ENCODE data around the gene RCSD1.

The RCSD1 gene

DNA sequence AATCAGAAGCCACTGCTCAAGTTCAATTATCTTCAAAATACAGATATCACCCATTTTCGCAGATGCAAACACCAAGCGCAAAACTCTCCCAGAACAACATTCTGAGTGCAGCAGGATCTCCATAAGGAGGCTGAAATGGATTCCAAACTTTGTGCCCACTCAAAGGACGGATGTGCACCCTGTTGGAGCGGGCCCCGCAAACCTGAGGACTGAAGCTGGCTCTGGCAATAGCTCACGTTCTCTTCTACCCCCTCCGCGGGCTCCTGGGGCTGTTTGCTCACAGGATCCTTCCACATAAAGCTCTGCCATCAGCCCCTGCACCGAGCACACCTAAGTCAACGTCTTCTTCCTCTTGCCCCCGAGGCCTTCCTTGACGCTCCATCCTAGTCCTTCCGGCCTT is 11.7 kb upstream of the RCSD1 start:
- Histone ChIP-seq H3K9ac (ENCODE audit: low read length) (no peak overlapping the region), H3K4me1 (ENCODE audit: control insufficient read depth, insufficient read depth, low read depth, low read length) (peaks cover 4% of the 10 kb centered on the region), H3K23ac (ENCODE audit: low read length in 2 of 2) (no peak overlapping the region), H4K91ac (ENCODE audit: low read length) (no peak overlapping the region), H3K79me1 (replicated peaks; ENCODE audit: low read length, poor library complexity, severe bottlenecking) (no peaks in the 10 kb centered on the region), H3K4me2 (ENCODE audit: low read length, poor library complexity, severe bottlenecking) (no peak overlapping the region), H3K4ac (ENCODE audit: low read depth in 1 of 2, low read length in 2 of 2) (no peak overlapping the region), H3K18ac (ENCODE audit: low read depth in 1 of 2, low read length in 2 of 2) (no peak overlapping the region), H4K8ac (ENCODE audit: low read length) (no peak overlapping the region), H3K9me3 (ENCODE audit: control insufficient read depth, low read length) (peaks cover 10% of the 10 kb centered on the region), H2AK5ac (ENCODE audit: low read length, severe bottlenecking) (no peak overlapping the region), H3K36me3 (ENCODE audit: control insufficient read depth in 1 of 2, insufficient read depth in 2 of 2, low read depth in 1 of 2, low read length in 2 of 2) (no peaks in the 10 kb centered on the region), H3K14ac (ENCODE audit: low read length in 2 of 2) (no peak overlapping the region), H2BK12ac (ENCODE audit: low read length in 2 of 2) (no peak overlapping the region), H2BK5ac (ENCODE audit: low read depth, low read length, poor library complexity, severe bottlenecking) (no peak overlapping the region), H2AFZ (ENCODE audit: low read depth, low read length) (no peak overlapping the region), H3K27me3 (ENCODE audit: control insufficient read depth in 1 of 2, insufficient read depth in 1 of 2, low read length in 2 of 2) (peaks cover 0 to 4% of the 10 kb centered on the region in 2 experiments), H2BK120ac (ENCODE audit: low read depth, low read length) (no peak overlapping the region), H2BK15ac (ENCODE audit: low read depth, poor library complexity, severe bottlenecking) (no peak overlapping the region), H3K4me3 (ENCODE audit: insufficient read depth in 1 of 2, low read depth in 1 of 2, low read length in 2 of 2) (no peak overlapping the region), H3K27ac (ENCODE audit: low read length, poor library complexity, severe bottlenecking) (no peak overlapping the region)
- 88% methylated on average over 13 of the region's 13 CpGs for WGBS
- no peak for DNase-seq

- no peak overlapping the region for H3K9ac ChIP-seq (ENCODE audit: low read length)
- no peak for DNase-seq
- H2BK15ac ChIP-seq (ENCODE audit: low read depth, poor library complexity, severe bottlenecking): no peak overlapping the region
- no peak overlapping the region for H3K18ac ChIP-seq (ENCODE audit: low read depth in 1 of 2, low read length in 2 of 2)
- no peak overlapping the region for H3K23ac ChIP-seq (ENCODE audit: low read length in 2 of 2)
- no peak overlapping the region for H2AFZ ChIP-seq (ENCODE audit: low read depth, low read length)
- no peak overlapping the region for H3K4me2 ChIP-seq (ENCODE audit: low read length, poor library complexity, severe bottlenecking)
- H4K8ac ChIP-seq (ENCODE audit: low read length): no peak overlapping the region
- 86% methylated on average over 1 of the region's 3 CpGs for WGBS
- H3K27me3 ChIP-seq (ENCODE audit: control insufficient read depth in 1 of 2, insufficient read depth in 1 of 2, low read length in 2 of 2): peaks cover 0 to 4% of the 10 kb centered on the region in 2 experiments
- no peak overlapping the region for H4K91ac ChIP-seq (ENCODE audit: low read length)
- no peak overlapping the region for H2BK12ac ChIP-seq (ENCODE audit: low read length in 2 of 2)
- H2BK5ac ChIP-seq (ENCODE audit: low read depth, low read length, poor library complexity, severe bottlenecking): no peak overlapping the region
- H3K4me3 ChIP-seq (ENCODE audit: insufficient read depth in 1 of 2, low read depth in 1 of 2, low read length in 2 of 2): no peak overlapping the region
- H3K14ac ChIP-seq (ENCODE audit: low read length in 2 of 2): no peak overlapping the region
- no peak overlapping the region for H3K27ac ChIP-seq (ENCODE audit: low read length, poor library complexity, severe bottlenecking)
- no peaks in the 10 kb centered on the region for H3K36me3 ChIP-seq (ENCODE audit: control insufficient read depth in 1 of 2, insufficient read depth in 2 of 2, low read depth in 1 of 2, low read length in 2 of 2)
- no peak overlapping the region for H2BK120ac ChIP-seq (ENCODE audit: low read depth, low read length)
- peaks cover 10% of the 10 kb centered on the region for H3K9me3 ChIP-seq (ENCODE audit: control insufficient read depth, low read length)
- no peak overlapping the region for H2AK5ac ChIP-seq (ENCODE audit: low read length, severe bottlenecking)
- no peaks in the 10 kb centered on the region for H3K79me1 ChIP-seq (replicated peaks; ENCODE audit: low read length, poor library complexity, severe bottlenecking)
- peaks cover 4% of the 10 kb centered on the region for H3K4me1 ChIP-seq (ENCODE audit: control insufficient read depth, insufficient read depth, low read depth, low read length)
- H3K4ac ChIP-seq (ENCODE audit: low read depth in 1 of 2, low read length in 2 of 2): no peak overlapping the region
These were observed 11.2 kb upstream of the RCSD1 start for GRCh38 chr1:167618789-167619188.

DNA sequence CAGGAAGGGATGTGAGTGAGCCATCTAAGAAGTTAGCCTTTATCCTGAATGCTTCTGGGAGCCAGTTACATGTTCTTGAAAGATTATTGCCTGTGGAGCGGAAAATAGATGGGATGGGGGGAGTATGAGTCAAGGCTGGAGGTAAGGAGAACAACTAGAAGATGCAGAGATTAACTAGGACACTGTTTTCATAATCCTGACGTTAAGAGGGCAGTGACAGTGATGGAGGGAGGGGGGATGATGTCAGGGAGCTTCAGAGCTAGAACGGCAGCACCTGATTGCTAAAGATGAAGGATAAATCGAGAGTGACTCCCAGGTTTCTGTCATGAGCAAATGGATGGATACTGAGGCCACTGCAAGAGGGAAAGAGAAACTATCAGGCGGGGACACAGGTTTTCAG is 10.0 kb upstream of the RCSD1 start:
- Histone ChIP-seq H3K18ac (ENCODE audit: low read depth in 1 of 2, low read length in 2 of 2) (no peak overlapping the region), H3K4ac (ENCODE audit: low read depth in 1 of 2, low read length in 2 of 2) (no peak overlapping the region)

GRCh38 chr1:167621780-167622313 is 8.2 kb upstream of the RCSD1 start:
- Histone ChIP-seq H3K4ac (ENCODE audit: low read depth in 1 of 2, low read length in 2 of 2) (no peak overlapping the region), H3K79me1 (replicated peaks; ENCODE audit: low read length, poor library complexity, severe bottlenecking) (no peaks in the 10 kb centered on the region), H3K4me2 (ENCODE audit: low read length, poor library complexity, severe bottlenecking) (no peak overlapping the region), H2AFZ (ENCODE audit: low read depth, low read length) (no peak overlapping the region), H3K14ac (ENCODE audit: low read length in 2 of 2) (no peak overlapping the region), H4K91ac (ENCODE audit: low read length) (no peak overlapping the region), H2BK5ac (ENCODE audit: low read depth, low read length, poor library complexity, severe bottlenecking) (no peak overlapping the region), H3K4me1 (ENCODE audit: control insufficient read depth, insufficient read depth, low read depth, low read length) (peaks cover 4% of the 10 kb centered on the region), H3K36me3 (ENCODE audit: control insufficient read depth in 1 of 2, insufficient read depth in 2 of 2, low read depth in 1 of 2, low read length in 2 of 2) (no peaks in the 10 kb centered on the region), H3K27me3 (ENCODE audit: control insufficient read depth in 1 of 2, insufficient read depth in 1 of 2, low read length in 2 of 2) (peaks cover 0 to 4% of the 10 kb centered on the region in 2 experiments), H3K4me3 (ENCODE audit: insufficient read depth in 1 of 2, low read depth in 1 of 2, low read length in 2 of 2) (no peak overlapping the region), H3K18ac (ENCODE audit: low read depth in 1 of 2, low read length in 2 of 2) (no peak overlapping the region), H3K9me3 (ENCODE audit: control insufficient read depth, low read length) (no peaks in the 10 kb centered on the region), H3K27ac (ENCODE audit: low read length, poor library complexity, severe bottlenecking) (no peak overlapping the region), H2BK120ac (ENCODE audit: low read depth, low read length) (no peak overlapping the region), H3K9ac (ENCODE audit: low read length) (no peak overlapping the region), H2BK15ac (ENCODE audit: low read depth, poor library complexity, severe bottlenecking) (no peak overlapping the region), H3K23ac (ENCODE audit: low read length in 2 of 2) (no peak overlapping the region), H2AK5ac (ENCODE audit: low read length, severe bottlenecking) (no peak overlapping the region), H2BK12ac (ENCODE audit: low read length in 2 of 2) (no peak overlapping the region), H4K8ac (ENCODE audit: low read length) (no peak overlapping the region)
- WGBS: 97% methylated on average over 4 of the region's 4 CpGs
- DNase-seq: no peak

More for the DNA sequence above, 10.0 kb upstream of the RCSD1 start:
- H3K9ac ChIP-seq (ENCODE audit: low read length): no peak overlapping the region
- H3K36me3 ChIP-seq (ENCODE audit: control insufficient read depth in 1 of 2, insufficient read depth in 2 of 2, low read depth in 1 of 2, low read length in 2 of 2): no peaks in the 10 kb centered on the region
- peaks cover 5% of the 10 kb centered on the region for H3K9me3 ChIP-seq (ENCODE audit: control insufficient read depth, low read length)
- H3K27ac ChIP-seq (ENCODE audit: low read length, poor library complexity, severe bottlenecking): no peak overlapping the region
- no peak overlapping the region for H2BK5ac ChIP-seq (ENCODE audit: low read depth, low read length, poor library complexity, severe bottlenecking)
- H3K4me2 ChIP-seq (ENCODE audit: low read length, poor library complexity, severe bottlenecking): no peak overlapping the region
- no peak overlapping the region for H2BK120ac ChIP-seq (ENCODE audit: low read depth, low read length)
- peaks cover 0 to 4% of the 10 kb centered on the region in 2 experiments for H3K27me3 ChIP-seq (ENCODE audit: control insufficient read depth in 1 of 2, insufficient read depth in 1 of 2, low read length in 2 of 2)
- H2AFZ ChIP-seq (ENCODE audit: low read depth, low read length): no peak overlapping the region
- H3K4me3 ChIP-seq (ENCODE audit: insufficient read depth in 1 of 2, low read depth in 1 of 2, low read length in 2 of 2): no peak overlapping the region
- H2BK12ac ChIP-seq (ENCODE audit: low read length in 2 of 2): no peak overlapping the region
- H3K4me1 ChIP-seq (ENCODE audit: control insufficient read depth, insufficient read depth, low read depth, low read length): peaks cover 4% of the 10 kb centered on the region
- no peak overlapping the region for H2BK15ac ChIP-seq (ENCODE audit: low read depth, poor library complexity, severe bottlenecking)
- H4K8ac ChIP-seq (ENCODE audit: low read length): no peak overlapping the region
- no peaks in the 10 kb centered on the region for H3K79me1 ChIP-seq (replicated peaks; ENCODE audit: low read length, poor library complexity, severe bottlenecking)
- WGBS: 81% methylated on average over 5 of the region's 5 CpGs
- H3K14ac ChIP-seq (ENCODE audit: low read length in 2 of 2): no peak overlapping the region
- H2AK5ac ChIP-seq (ENCODE audit: low read length, severe bottlenecking): no peak overlapping the region
- H3K23ac ChIP-seq (ENCODE audit: low read length in 2 of 2): no peak overlapping the region
- no peak overlapping the region for H4K91ac ChIP-seq (ENCODE audit: low read length)
- DNase-seq: no peak

Data from mesenchymal stem cell (in vitro differentiated cells and primary cell).